Thyroid gland (tissue), 4 donors: ENCODE results near the gene SKIDA1. TPM values are rescaled to one million over a fixed set of nuclear protein-coding genes. Genes with fewer than 3 reads are reported as not detected.

ENCODE experiments used
- DNase-seq, 2 donors: peaks; one replicate each; pipeline ENCODE4 v3.0.0-alpha.2; 2019
- H3K27ac ChIP-seq, 3 donors: fragments of 200-600 bp; sonication (generic); 1 replicate in 2 of 3; 2 replicates in 1 of 3; pipeline ENCODE4 v1.5.1; 2016 to 2019; ENCODE audit warnings: mild to moderate bottlenecking in 1 of 3, moderate library complexity in 1 of 3
- H3K27me3 ChIP-seq: fragments of 200-600 bp; sonication (generic); one replicate; pipeline ENCODE4 v1.5.1; 2019
- H3K36me3 ChIP-seq, 2 donors: fragments of 200-600 bp; sonication (generic); one replicate each; pipeline ENCODE4 v1.5.1; 2016 to 2019
- H3K4me1 ChIP-seq, 2 donors: fragments of 200-600 bp; sonication (generic); one replicate each; pipeline ENCODE4 v1.5.1; 2017 to 2019
- H3K4me3 ChIP-seq, 3 donors: fragments of 200-600 bp; sonication (generic); replicated peaks in 1 of 3; 1 replicate in 2 of 3; 2 replicates in 1 of 3; pipeline ENCODE4 v1.5.1; 2016; ENCODE audit warnings: mild to moderate bottlenecking in 1 of 3
- H3K9me3 ChIP-seq: fragments of 200-600 bp; sonication (generic); one replicate; pipeline ENCODE4 v1.5.1; 2017
- CTCF ChIP-seq, 6 experiments: fragments of 200-600 bp in 3 of 6; fragments of 450-650 bp in 3 of 6; sonication (generic) in 3 of 6; IDR thresholded peaks; one replicate each; pipeline ENCODE4 v1.5.1; 2016 to 2019; ENCODE audit warnings: antibody characterized with exemption in 6 of 6, mild to moderate bottlenecking in 2 of 6, inconsistent platforms in 1 of 6, moderate library complexity in 1 of 6
- POLR2A ChIP-seq, 2 donors: fragments of 450-650 bp; IDR thresholded peaks; one replicate each; pipeline ENCODE4 v1.6.1; 2017; ENCODE audit warnings: antibody characterized with exemption in 2 of 2, mild to moderate bottlenecking in 2 of 2, moderate library complexity in 1 of 2
- WGBS, 2 donors: methylation state at CpG; one replicate each; pipeline ENCODE4 v1.1.5; 2017; 5-methylcytosine and 5-hydroxymethylcytosine counted together
- intact Hi-C: fragments of 100-400 bp; cut with DNase I; formaldehyde crosslinking; loops from one replicate; pipeline ENCODE4 v1.15.1; 2023
- total RNA-seq, 4 donors: library from RNA; depleted of rRNA; stranded (reverse); fragments of >200 nt; gene quantifications; one replicate each; pipeline ENCODE4 v1.2.3, GENCODE V29; 2016

Gene SKIDA1
- total RNA-seq, 4 donors from 2014 or later: 3.1 to 9.9 (median 7.1) TPM

DNA sequence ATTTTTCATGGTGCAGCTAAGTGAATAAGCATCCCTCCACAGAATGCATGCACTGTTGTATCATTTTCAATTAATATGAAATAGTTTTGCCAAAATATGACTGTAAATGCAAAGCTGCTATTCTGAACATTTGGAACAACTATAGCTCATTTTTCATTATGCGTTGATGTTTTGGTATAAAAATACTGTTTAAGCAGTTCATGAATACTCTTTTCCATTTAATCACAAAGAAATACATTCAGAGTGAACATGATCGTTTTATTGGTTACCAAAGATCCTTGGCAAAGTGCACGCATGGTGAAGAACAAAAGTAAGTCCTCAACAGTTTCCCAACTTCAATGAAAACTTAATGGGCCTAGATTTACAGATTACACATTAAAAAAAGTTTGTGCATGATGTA lies 33.1 kb downstream of the SKIDA1 start:
- Histone ChIP-seq H3K27me3 (no peaks in the 10 kb centered on the region), H3K4me3 (no peak overlapping the region), H3K4me1 (peaks cover 10 to 18% of the 10 kb centered on the region in 2 donors), H3K9me3 (no peaks in the 10 kb centered on the region), H3K36me3 (no peaks in the 10 kb centered on the region), H3K27ac (no peak overlapping the region)
- no peak for TF ChIP-seq CTCF (IDR thresholded peaks at IDR 0.05)
- no peak for TF ChIP-seq POLR2A (IDR thresholded peaks at IDR 0.05)
- 83 to 87% methylated on average over 3 of the region's 3 CpGs for WGBS, 2 donors
- no peak for DNase-seq
- intact Hi-C loops: loop anchor here (10.0 kb wide), 1 partner anchor 208 kb away; no protein-coding TSS in a partner anchor

DNA sequence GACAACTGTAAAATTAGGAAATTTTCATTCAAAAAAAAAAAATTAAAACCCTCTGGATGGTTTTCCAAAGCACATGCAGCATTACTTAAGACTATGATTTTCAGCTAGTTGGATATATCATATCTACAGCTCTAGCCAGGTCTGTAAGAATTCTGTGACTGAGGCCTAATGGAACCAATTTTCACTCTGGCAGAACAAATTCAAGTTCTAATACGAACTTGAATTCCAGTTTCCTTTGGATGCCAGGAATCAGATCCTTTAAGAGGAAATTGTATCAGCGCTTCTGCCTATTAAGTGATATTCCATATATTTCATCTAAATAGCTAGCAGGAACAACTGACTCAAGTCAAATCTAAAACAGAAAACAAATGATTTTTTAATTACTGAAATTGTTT lies 34.8 kb downstream of the SKIDA1 start:
- intact Hi-C loops: loop anchor here (10.0 kb wide), 1 partner anchor 206 kb away; no protein-coding TSS in a partner anchor
- Histone ChIP-seq H3K4me1 (peaks cover 12 to 22% of the 10 kb centered on the region in 2 donors), H3K36me3 (no peaks in the 10 kb centered on the region), H3K9me3 (no peaks in the 10 kb centered on the region), H3K27me3 (no peaks in the 10 kb centered on the region), H3K27ac (no peak overlapping the region), H3K4me3 (no peak overlapping the region)
- no peak for DNase-seq
- 94 to 99% methylated on average over 2 of the region's 2 CpGs for WGBS, 2 donors
- no peak for TF ChIP-seq POLR2A (IDR thresholded peaks at IDR 0.05)
- no peak for TF ChIP-seq CTCF (IDR thresholded peaks at IDR 0.05)

- no peak for DNase-seq
- no peak overlapping the region for H3K4me3 ChIP-seq
- H3K27ac ChIP-seq: no peak overlapping the region
- no peaks in the 10 kb centered on the region for H3K9me3 ChIP-seq
- intact Hi-C loops: loop anchor here (10.0 kb wide), 1 partner anchor 205 kb away; no protein-coding TSS in a partner anchor
- H3K27me3 ChIP-seq: no peaks in the 10 kb centered on the region
- no peak for TF ChIP-seq POLR2A (IDR thresholded peaks at IDR 0.05)
- TF ChIP-seq CTCF (IDR thresholded peaks at IDR 0.05): no peak
- WGBS, 2 donors: 97 to 98% methylated on average over 4 of the region's 4 CpGs
- peaks cover 12 to 22% of the 10 kb centered on the region in 2 donors for H3K4me1 ChIP-seq
- no peaks in the 10 kb centered on the region for H3K36me3 ChIP-seq
Observed at GRCh38 chr10:21490028-21490710, 35.3 kb downstream of the SKIDA1 start.

DNA sequence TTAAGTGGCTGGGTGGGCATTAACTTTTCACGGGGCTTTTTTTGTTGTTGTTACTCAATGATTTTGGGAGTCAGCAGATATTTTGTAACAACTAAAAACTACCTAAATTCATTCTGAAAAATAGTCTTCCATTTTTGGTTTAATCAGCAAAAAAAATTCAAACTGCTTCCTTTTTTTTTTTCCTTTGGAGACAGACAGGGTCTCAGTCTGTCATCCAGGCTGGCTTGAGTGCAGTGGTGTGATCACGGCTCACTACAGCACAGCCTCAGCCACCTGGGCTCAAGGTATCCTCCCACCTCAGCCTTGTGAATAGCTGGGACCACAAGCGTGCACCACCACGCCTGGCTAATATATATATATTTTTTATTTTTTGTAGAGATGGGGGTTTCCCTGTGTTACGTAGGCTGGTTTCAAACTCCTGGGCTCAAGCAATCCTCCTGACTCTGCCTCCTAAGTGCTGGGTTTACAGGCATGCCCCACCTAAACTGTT lies 36.5 kb downstream of the SKIDA1 start:
- peak overlapping the region; percentile 51 to 56 (median 55) for H3K27ac ChIP-seq
- whole genome bisulfite sequencing, 2 donors: 65 to 66% methylated on average over 5 of the region's 5 CpGs
- intact Hi-C loops: no loop called here

More for the DNA sequence above, 36.5 kb downstream of the SKIDA1 start:
- H3K4me3 ChIP-seq: no peak overlapping the region
- DNase-seq: peak in 1 of 2 donors; percentile 26
- no peaks in the 10 kb centered on the region for H3K36me3 ChIP-seq
- H3K4me1 ChIP-seq: peaks cover 12 to 22% of the 10 kb centered on the region in 2 donors
- no peaks in the 10 kb centered on the region for H3K9me3 ChIP-seq
- H3K27me3 ChIP-seq: no peaks in the 10 kb centered on the region
- TF ChIP-seq CTCF (IDR thresholded peaks at IDR 0.05): no peak
- TF ChIP-seq POLR2A (IDR thresholded peaks at IDR 0.05): no peak
